ENCODE data around the gene CCR1.

The CCR1 gene

DNA sequence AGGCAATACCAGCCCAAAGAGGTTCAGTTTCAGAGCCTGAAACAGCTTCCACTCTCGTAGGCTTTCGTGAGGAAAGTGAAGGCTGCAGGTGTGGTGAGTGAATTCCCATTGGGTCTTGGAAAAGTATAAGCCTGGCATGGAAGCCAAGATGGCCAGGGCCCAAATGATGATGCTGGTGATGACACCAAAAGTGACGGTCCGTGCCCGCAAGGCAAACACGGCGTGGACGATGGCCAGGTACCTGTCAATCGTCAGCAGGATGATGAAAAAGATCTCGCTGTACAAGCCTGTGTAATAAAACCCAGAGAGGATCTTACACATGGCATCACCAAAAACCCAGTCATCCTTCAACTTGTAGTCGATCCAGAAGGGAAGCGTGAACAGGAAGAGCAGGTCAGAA, 4.4 kb downstream of the CCR1 start (continued):
- TF ChIP-seq YY1 (tag by site-specific recombination; IDR thresholded peaks at IDR 0.05) (no peak), ZNF768 (tag by site-specific recombination; IDR thresholded peaks at IDR 0.05) (no peak)

- POLR2A ChIA-PET, result no interaction called here
- no peaks in the 10 kb centered on the region for H3K36me3 ChIP-seq (ENCODE audit: control insufficient read depth in 2 of 2, insufficient read depth in 1 of 2, low read length in 2 of 2)
- TF ChIP-seq ZNF776 (tag by site-specific recombination; IDR thresholded peaks at IDR 0.05; ENCODE audit: borderline replicate concordance) (no peak), MEIS1 (CRISPR knock-in tag; IDR thresholded peaks at IDR 0.05; ENCODE audit: borderline replicate concordance) (no peak), ZSCAN23 (tag by site-specific recombination; IDR thresholded peaks at IDR 0.05) (no peak)
- TF ChIP-seq, protein P1, sequence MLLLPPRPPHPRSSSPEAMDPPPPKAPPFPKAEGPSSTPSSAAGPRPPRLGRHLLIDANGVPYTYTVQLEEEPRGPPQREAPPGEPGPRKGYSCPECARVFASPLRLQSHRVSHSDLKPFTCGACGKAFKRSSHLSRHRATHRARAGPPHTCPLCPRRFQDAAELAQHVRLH (tag by site-specific recombination; IDR thresholded peaks at IDR 0.05), result no peak
- CTCF ChIA-PET, result no interaction called here
- H3K4me1 ChIP-seq (ENCODE audit: control insufficient read depth, insufficient read depth, low read length), result no peaks in the 10 kb centered on the region
- H3K4me3 ChIP-seq (ENCODE audit: low read depth, low read length), result no peak overlapping the region
- H3K9me3 ChIP-seq (ENCODE audit: control insufficient read depth, insufficient read depth, low read depth, low read length), result no peaks in the 10 kb centered on the region
- no peak overlapping the region for H3K27ac ChIP-seq (ENCODE audit: extremely low read depth, low read depth, low read length)
Measured at GRCh38 chr3:46202535-46202934, 5.6 kb downstream of the CCR1 start.

- TF ChIP-seq ZNF426 (tag by site-specific recombination; IDR thresholded peaks at IDR 0.05) (no peak), KLF17 (tag by site-specific recombination; IDR thresholded peaks at IDR 0.05) (no peak), ZNF37A (tag by site-specific recombination; IDR thresholded peaks at IDR 0.05) (no peak), ZNF571 (tag by site-specific recombination; IDR thresholded peaks at IDR 0.05) (no peak), ZNF623 (tag by site-specific recombination; IDR thresholded peaks at IDR 0.05) (no peak), ZNF677 (tag by site-specific recombination; IDR thresholded peaks at IDR 0.05) (no peak), TRIM28 (IDR thresholded peaks at IDR 0.05; ENCODE audit: borderline replicate concordance, low read length) (no peak)
- H3K36me3 ChIP-seq (ENCODE audit: control insufficient read depth in 2 of 2, insufficient read depth in 1 of 2, low read length in 2 of 2), result no peaks in the 10 kb centered on the region
- no peaks in the 10 kb centered on the region for H3K4me1 ChIP-seq (ENCODE audit: control insufficient read depth, insufficient read depth, low read length)
- CTCF ChIA-PET, result no interaction called here
- no peaks in the 10 kb centered on the region for H3K9me3 ChIP-seq (ENCODE audit: control insufficient read depth, insufficient read depth, low read depth, low read length)
- no peak overlapping the region for H3K27ac ChIP-seq (ENCODE audit: extremely low read depth, low read depth, low read length)
- POLR2A ChIA-PET, result no interaction called here
- H3K4me3 ChIP-seq (ENCODE audit: low read depth, low read length), result no peak overlapping the region
Measured at GRCh38 chr3:46200790-46201189, 7.3 kb downstream of the CCR1 start.

- ChIA-PET POLR2A (no interaction called here), CTCF (no interaction called here)
- H3K27ac ChIP-seq (ENCODE audit: extremely low read depth, low read depth, low read length), result no peak overlapping the region
- no peaks in the 10 kb centered on the region for H3K36me3 ChIP-seq (ENCODE audit: control insufficient read depth in 2 of 2, insufficient read depth in 1 of 2, low read length in 2 of 2)
- H3K9me3 ChIP-seq (ENCODE audit: control insufficient read depth, insufficient read depth, low read depth, low read length), result no peaks in the 10 kb centered on the region
- H3K4me3 ChIP-seq (ENCODE audit: low read depth, low read length), result no peak overlapping the region
- no peaks in the 10 kb centered on the region for H3K4me1 ChIP-seq (ENCODE audit: control insufficient read depth, insufficient read depth, low read length)
- TF ChIP-seq ZNF548 (tag by site-specific recombination; IDR thresholded peaks at IDR 0.05), result no peak
- TF ChIP-seq YY2 (tag by site-specific recombination; IDR thresholded peaks at IDR 0.05), result no peak
- no peak for TF ChIP-seq RBAK (tag by site-specific recombination; IDR thresholded peaks at IDR 0.05)
- TF ChIP-seq KLF17 (tag by site-specific recombination; IDR thresholded peaks at IDR 0.05), result no peak
- no peak for TF ChIP-seq ZNF629 (tag by site-specific recombination; IDR thresholded peaks at IDR 0.05)
- TF ChIP-seq, protein P2, sequence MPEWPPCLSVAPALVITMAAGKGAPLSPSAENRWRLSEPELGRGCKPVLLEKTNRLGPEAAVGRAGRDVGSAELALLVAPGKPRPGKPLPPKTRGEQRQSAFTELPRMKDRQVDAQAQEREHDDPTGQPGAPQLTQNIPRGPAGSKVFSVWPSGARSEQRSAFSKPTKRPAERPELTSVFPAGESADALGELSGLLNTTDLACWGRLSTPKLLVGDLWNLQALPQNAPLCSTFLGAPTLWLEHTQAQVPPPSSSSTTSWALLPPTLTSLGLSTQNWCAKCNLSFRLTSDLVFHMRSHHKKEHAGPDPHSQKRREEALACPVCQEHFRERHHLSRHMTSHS (tag by site-specific recombination; IDR thresholded peaks at IDR 0.05), result no peak
- no peak for TF ChIP-seq ZNF449 (tag by site-specific recombination; IDR thresholded peaks at IDR 0.05)
- TF ChIP-seq ZNF473 (tag by site-specific recombination; IDR thresholded peaks at IDR 0.05), result no peak
- TF ChIP-seq GFI1B (tag by site-specific recombination; IDR thresholded peaks at IDR 0.05), result no peak
- no peak for TF ChIP-seq INSM2 (tag by site-specific recombination; IDR thresholded peaks at IDR 0.05)
- no peak for TF ChIP-seq ZNF169 (tag by site-specific recombination; IDR thresholded peaks at IDR 0.05)
- no peak for TF ChIP-seq REPIN1 (tag by site-specific recombination; IDR thresholded peaks at IDR 0.05; ENCODE audit: low read depth)
- TF ChIP-seq ZNF302 (tag by site-specific recombination; IDR thresholded peaks at IDR 0.05; ENCODE audit: low read depth), result no peak
- TF ChIP-seq ZNF16 (tag by site-specific recombination; IDR thresholded peaks at IDR 0.05; ENCODE audit: low read depth), result no peak
- no peak for TF ChIP-seq ZNF211 (tag by site-specific recombination; IDR thresholded peaks at IDR 0.05; ENCODE audit: low read depth)
Measured at GRCh38 chr3:46200211-46200610, 7.9 kb downstream of the CCR1 start.
